NCI-H146 (cell line): ENCODE measurements around the gene SDF4.
"Not testable (repeated sequence)": the region's sequence is repeated elsewhere in the genome, so short reads cannot be mapped to it uniquely, and the experiment has no call there.

Experiments used
- DNase-seq: peaks from one replicate; lab custom pipeline; 2025; lab: John Stamatoyannopoulos, UW

The SDF4 gene

DNA sequence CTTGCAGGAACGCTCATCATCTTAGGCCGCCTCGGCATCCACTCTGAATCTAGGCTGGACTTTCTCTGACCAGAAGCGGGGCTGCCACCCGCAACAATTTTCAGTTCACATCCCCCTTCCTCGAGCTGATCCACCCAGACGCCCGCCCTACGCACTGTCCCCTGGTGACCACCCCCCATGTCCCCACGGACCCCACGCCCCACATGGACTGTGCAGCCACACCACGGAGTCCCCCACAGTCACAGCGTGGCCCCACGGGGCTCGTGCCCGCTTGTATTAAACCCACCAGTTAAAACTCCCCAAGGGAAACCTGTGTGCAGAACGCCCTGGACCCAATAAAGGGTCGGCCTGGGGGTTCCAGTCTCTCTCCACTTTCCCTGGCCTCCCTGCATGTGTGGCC is 27.7 kb upstream of the SDF4 start:
- DNase-seq: no peak

DNA sequence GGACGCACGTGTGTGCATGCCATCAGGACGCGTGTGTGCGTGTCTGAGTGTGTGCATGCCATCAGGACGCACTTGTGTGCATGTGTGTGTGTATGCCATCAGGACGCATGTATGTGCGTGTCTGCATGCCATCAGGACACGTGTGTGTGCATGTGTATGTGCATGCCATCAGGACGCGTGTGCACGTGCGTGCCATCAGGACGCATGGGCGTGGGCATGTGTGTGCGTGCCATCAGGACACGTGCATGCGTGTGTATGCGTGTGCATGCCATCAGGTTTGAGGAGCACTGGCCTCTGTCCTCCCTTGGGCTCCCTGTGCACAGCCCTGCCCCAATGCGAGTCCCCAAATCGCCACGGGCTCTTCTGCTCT is 27.3 kb upstream of the SDF4 start:
- no peak for DNase-seq

DNA sequence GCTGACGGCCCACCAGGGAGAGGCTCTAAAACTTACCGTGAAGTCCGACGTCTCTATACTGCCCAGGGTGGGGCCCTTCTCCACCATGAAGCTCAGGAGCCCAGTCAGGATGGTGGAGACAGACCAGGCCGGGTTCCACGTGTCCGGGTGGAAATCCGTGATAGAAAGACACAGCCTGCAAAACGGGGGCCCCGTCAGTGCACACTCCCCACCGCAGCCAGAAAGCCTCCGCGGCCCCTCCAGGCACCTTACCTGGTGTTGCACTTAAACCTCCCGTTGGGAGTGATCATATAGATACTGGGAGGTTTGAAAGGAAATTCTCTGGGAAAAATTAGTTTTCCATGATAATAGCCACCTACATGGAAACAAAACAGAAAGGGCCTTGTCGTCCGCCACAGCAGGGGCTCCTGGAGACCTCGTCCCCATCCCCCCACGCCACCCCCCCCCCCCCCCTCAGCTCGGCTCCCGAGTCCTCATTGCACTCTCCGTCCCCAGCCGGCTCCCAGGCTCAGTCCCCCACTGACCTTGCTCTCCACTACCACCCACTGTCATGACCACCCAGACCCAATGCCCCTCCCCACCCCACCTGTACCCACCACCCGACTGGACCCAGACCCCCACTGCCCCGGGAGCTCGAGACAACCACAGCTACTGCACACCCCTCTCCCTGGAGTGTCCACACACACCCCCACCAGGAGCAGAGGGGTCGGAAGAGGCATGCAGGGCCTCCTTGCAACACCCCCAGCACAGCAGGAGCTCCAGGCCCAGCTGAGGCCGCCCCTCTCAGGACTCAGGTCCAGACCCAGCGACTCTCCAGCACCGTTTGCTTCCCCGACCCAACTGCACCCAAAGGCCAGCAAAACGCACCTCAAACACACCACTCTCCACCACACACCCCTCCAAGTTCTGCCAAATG is 25.4 kb upstream of the SDF4 start:
- DNase-seq: no peak

DNA sequence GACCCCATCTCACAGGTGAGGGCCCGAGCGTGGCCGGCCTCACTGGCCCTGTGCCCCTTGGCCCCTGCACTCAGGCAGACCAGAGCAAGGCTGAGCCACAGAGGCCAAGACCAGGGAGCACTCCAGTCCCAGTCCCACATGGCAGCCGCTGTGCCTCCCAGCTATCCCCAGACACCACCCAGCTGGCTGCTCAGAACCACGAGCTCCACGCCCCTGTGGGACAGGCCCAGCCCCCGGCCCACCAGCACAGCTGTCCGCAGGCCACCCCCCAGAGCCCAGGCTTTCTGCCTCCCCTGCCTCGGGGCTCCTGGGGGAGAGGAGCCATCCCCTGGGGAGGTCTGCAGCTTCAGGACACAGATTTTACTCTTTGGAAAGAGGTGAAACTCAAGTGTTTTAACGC is 23.8 kb upstream of the SDF4 start:
- no peak for DNase-seq

DNA sequence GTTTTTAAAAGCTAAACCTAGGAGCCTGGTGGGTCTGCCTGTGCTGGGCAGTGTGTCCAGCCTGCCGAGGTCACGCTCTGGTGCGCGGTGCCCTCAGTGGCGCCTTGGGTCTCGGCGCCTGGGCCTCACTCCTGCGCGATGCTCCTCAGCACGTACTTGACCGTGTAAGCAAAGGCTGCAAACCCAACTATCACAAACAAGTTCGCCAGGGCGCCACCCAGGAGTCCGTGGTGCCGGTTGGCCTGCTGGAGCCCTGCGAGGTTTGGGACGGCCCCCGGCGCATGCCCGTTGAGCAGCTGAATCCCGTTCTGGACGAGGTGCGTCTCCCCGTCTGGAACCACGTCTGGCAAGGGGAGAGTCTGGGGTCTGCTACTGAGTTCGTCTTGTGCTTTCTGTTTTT is 23.3 kb upstream of the SDF4 start:
- DNase-seq: no peak

DNA sequence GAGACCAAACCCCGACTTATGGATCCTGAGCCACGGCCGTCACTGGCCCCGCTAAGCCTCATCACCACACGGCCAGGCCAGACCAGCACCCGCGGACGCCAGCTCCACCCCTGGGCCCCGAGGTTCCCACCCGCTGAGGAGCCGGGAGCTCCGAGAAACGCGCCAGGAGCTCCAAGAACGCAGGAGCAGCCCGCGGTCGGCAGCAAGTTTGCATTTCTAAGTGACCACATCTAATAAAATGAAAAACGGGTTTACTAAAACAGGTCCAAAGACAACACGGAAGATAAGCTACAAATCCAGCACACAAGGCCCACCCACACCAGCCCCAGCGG is 22.8 kb upstream of the SDF4 start:
- DNase-seq: no peak

DNA sequence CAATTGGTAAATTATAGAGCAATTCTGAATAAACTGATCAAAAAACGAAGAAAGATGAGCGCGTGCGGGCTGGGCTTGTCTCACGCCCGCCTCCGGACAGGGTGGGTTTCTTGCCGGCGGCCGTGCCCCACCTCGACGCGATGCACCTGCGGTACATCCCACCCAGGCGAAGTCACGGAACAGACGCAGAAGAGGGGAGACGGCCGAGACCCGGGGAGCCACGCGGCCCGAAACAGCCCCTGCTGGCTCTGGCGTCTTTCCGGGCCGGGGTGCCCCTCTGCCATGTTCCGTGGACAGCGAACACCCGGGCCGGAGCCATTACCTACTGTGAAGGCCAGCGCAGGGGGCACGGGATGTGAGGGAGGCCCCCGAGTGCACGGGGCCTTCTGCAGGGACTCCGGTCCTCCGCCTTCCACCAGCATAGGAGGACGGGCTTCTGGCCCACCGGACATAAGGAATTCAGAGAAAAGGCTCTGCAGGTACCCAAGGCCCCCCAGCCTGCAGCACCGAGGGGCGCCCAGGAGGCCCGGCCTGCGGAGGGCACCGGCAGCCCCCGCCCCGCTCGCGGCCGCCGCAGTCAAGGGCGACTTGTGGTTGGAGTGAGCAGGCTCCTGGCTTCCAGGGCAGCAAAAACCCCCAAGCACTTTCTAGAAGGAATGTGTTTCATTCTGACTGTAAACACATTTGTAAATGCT is 22.3 kb upstream of the SDF4 start:
- no peak for DNase-seq

DNA sequence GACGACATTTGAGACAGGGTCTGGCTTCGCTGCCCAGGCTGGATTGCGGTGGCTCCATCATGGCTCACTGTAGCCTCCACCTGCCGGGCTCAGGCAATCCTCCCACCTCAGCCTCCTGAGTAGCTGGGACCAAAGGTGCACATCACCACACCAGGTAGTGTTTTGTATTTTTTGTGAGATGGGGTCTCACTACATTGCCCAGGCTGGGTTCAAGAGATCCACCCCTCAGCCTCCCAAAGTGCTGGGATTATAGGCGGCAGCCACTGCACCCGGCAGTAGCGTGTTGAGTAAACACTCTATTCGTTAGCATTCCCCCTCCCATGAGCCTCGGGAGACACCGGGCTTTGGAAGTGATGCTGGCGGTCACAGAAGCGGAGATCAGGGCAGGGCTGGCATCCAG is 21.5 kb upstream of the SDF4 start:
- no peak for DNase-seq

DNA sequence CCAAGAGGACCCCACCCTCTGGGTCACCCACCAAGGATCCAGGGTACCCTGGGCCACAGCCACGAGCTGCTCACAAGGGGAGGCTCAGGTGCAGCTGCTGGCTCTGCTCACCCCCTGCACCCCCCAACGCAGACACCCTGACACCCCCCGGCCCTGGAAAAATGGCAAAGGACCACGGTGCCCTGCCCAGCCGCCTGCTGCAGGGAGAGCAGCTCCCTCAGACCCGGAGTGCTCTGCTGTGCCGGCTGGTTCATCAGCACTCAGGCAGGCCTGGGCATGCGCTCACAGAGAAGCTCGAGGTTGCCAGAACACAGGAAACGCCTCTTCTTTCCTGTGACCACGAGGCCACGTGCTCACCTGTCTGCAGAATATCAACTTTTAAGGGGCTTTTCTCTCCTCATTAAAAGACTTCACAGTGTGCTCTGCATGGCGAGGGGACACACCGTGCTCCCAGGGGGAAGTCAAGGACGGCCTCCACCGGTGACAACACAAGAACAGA is 19.0 kb upstream of the SDF4 start:
- no peak for DNase-seq

DNA sequence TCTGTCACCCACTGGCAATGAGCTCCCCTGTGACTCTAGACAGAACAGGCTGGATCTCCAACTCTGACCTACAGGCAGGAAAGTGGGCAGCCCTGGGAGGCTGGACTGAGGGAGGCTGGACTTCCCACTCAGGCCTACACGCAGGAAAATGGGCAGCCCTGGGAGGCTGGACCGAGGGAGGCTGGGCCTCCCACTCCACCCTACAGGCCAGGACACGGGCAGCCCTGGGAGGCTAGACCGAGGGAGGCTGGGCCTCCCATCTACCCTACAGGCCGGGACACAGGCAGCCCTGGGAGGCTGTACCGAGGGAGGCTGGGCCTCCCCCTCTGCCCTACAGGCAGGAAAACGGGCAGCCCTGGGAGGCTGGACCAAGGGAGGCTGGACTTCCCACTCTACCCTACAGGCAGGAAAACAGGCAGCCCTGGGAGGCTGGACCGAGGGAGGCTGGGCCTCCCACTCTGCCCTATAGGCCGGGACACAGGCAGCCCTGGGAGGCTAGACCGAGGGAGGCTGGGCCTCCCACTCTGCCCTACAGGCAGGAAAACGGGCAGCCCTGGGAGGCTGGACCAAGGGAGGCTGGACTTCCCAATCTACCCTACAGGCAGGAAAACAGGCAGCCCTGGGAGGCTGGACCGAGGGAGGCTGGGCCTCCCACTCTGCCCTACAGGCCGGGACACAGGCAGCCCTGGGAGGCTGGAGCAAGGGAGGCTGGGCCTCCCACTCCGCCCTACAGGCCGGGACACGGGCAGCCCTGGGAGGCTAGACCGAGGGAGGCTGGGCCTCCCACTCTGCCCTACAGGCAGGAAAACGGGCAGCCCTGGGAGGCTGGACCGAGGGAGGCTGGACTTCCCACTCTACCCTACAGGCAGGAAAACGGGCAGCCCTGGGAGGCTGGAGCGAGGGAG is 16.5 kb upstream of the SDF4 start:
- DNase-seq: not testable (repeated sequence)

DNA sequence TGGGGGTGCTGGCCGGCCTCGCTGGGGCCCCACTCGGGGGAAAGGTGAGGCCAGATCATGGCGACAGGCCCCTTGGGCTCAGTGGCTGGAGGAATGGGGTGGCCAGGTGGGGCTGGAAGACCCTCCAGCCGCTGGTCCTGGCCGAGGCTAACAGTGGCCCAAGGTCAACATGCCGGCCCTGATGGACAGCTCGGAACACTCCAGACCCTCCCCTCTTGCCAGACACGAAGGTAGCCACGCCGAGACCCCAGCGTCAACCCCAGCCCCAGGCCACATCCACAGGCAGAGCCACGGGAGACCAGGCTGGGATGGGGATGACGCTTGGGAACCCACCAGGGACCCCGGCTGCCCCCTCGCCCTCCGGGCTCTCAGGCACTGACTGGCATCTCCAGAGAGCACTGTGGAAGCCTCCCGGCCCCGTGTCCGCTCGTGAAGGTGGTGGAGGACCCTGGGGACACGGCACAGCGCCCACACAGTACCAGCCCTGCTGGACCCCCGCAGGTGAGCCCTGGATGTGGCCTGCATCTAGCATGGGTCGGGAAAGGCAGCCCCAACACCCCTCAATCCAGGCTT is 15.6 kb upstream of the SDF4 start:
- DNase-seq: no peak

DNA sequence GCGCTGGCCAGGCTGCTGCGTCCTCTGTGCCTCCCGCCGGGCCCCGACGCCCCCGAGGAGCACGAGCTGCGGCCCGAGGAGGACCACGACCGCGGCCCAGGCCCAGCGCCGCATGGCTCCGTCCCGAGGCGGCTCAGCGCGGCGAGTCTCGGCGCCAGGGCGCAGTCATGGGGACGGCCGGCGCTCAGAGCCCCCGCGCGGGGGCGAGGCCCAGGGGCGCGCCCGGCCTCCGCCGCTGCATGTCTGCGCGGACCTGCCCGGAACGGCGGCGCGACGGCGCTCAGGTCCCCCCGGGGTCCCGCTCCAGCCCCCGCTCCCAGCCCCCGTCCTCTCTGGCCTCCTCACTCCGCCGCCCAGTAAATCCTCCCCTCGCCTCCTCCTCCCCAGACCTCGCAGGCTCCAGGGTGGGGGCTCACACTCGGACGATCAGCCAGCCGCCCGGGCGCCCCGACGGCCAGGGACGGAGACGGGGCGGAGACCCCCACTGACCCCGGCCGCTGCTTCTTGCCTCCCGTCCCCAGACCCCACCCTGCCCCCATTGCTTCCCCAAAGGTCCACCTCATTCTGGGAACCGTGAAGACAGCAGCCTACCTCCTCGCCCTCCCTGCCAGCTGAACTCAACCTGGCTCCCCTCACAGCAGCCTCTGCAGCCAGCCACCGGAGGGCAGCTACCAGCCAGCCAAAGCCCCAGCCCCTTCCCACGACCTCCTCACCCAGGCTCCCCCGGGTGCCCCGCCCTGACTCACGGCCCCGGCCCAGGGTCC is 15.0 kb upstream of the SDF4 start, which contains the start of gene C1QTNF12:
C1QTNF12 (minus strand) TSS at position 146 of the 764 bp plus-strand sequence; CDS start at position 114, 32 bp downstream.
- DNase-seq: no peak

DNA sequence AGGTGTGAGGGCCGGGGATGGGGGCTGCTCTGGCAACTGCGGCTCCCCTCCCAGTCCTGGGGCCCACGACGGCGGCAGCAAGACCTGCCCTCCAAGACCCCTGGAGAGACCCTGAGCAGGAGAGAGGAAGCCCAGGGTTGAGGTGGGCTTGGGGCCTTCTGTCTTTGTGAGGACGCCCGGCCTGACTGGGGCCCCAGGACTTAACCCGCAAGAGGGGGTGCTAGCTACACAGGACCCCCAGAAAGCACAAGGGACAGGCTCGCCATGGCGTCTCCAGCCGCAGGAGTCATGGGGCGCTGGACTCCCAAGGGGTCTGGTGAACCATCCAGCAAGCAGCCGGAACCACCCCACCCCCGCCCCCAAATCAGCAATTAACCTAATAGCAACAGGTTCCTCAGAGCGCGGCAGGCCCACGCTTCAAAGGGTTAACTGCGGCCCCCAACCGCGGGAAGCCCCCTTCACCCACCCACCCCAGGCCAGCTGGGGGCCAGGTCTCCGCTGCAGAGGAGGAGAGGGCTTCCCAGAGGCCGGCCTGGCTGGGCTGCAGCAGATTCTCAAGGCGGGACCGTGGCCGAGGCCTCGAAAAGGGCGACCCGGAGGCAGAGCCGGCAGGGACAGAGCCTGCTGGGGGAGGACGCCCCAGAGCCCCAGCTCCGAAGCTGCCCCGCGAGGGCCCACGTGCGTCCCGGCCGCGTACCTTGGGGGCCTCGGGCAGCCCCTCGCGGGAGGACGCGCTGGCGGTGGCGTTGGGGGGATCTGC is 14.2 kb upstream of the SDF4 start:
- DNase-seq: no peak

DNA sequence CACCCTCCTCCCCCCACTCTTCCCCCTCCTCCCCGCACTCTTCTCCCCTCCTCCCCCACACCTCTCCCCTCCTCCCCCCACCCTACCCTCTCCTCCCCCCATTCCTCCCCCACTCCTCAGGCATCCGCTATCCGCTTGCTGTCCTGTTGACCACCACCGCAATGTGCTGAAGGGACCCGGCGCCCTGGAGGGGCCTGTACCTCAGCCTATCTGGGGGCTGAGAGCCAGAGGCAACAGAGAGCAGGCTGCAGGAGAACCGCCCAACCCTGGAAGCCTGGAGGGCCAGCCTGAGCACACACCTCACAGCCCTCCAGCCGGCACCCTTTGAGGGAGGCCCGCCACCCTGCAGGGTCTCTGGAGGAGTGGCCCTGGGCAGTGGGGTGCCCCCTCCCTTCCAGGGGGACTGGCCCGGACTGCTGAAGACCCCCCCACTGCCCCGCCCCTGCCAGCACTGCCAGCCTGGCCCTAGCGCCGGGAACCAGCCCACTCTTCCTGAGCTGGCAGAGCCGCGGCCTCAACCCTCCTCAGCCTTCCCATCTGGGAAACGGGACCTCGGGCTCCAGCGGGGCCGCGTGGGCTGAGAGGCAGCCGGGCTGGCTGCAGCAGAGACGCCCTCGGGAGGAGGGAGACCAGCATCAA is 13.5 kb upstream of the SDF4 start:
- no peak for DNase-seq

DNA sequence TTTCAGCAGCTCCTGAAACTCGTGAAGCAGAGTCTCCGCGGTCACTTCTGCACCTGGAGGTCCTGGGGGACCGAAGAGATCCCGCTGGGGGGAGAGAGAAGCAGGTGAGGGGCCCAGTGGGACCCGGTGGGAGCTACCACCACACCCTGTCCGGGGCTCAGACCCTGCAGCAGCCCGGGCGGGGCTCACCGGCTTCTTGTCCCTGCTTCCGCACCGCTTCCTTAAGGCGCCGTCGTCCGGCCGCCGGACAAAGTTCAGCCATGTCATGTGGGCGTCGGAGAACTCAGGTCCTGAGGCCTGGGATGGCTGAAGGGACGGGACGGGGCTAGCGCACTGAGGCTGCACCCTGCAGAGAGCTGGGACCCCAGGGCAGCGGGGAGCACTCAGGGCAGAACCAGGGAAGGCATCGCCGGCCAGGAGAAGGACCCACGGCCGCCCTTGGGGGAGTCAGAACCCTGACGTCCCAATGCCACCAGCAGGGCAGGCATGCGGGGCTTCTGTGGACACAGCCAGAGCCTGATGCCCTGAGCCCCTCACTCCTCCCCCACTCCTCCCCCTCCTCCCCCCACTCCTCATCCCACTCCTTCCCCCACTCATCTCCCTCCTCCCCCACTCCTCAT is 12.5 kb upstream of the SDF4 start:
- no peak for DNase-seq

DNA sequence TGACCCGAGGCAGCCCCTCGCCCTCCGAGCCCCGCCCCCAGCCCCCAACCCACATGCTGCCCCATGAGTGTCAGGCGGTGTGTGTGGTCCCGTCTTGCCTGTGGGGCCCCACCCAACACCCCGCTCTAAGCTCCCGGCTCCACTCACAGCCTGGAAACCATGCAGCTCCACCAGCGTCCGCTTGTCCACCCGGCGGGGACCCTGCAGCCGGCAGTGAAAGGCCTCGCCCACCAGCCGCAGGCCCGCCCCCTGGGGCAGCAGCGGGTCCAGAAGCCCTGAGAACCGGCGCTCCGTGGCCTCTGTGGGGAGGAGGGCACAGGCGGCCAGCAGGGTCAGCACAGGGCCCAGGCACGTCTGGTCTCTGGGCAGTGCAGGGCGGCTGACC is 12.0 kb upstream of the SDF4 start:
- DNase-seq: no peak

DNA sequence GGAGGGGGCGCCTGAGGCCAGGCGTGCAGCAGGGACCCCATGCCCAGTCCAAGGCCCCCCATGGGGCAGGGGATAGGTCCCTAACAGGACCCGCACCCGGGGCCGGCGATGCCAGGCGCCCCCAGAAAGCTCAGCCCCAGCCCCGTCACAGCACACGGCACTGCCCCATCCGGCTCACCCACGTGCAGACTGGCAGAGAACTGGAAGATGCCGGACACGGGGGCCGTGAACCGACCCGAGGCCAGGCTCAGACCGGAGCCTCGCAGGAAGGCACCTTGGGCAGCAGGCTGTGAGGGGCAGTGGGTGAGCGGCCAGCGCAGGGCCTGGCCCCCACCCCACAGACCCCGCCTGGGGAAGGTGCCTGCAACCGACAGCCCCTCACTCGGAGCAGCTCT is 11.5 kb upstream of the SDF4 start:
- no peak for DNase-seq

DNA sequence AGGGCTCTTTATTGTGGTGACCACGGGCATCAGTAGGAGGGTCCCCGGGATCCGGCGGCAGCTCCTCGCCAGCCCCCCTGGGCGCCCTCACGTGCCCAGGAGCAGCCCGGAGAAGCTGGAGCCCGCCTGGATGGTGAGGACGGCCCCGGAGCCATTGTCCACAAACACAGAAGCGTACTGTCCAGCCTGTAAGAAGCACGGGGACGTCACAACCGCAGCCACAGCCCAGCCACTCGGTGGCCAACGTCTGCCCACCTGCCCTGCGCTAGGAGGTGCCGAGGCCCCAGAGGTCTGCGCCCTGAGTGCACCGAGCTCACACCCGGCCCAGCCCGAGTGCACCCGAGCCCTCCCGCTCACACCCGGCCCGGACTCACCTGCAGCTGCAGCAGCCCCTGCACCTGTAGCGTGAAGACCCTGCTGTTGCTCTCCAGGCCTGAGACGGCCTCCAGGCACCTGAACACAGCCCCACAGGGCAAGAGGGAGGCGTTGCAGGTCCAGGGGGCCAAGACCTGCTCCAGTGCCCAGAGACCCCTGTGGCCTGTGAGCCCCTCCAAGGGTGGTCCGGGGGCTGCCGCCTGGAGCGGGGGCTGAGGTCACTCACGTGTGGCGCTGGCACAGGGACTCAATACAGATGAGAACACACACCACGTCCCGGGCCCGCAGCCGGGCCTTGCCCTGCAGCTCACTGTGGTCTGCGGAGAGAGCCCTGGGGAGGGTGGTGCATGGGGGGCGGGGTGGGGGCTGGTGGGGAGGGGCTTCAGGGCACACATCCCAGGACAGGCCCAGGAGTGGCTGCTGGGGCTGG is 10.9 kb upstream of the SDF4 start:
- no peak for DNase-seq
